ENCODE data around the gene SH3GLB1. TPM values are rescaled to one million over a fixed set of nuclear protein-coding genes. Genes with fewer than 3 reads are reported as not detected.

SH3GLB1 gene
- total RNA-seq, 6 donors from 2014 or later: 23.9 to 94.6 (median 62.0) TPM

GRCh38 chr1:86750530-86750929, 46.2 kb downstream of the SH3GLB1 start:
- Histone ChIP-seq H3K36me3 (peaks cover 0 to 8% (median under 1%) of the 10 kb centered on the region in 4 donors), H3K27me3 (no peaks in the 10 kb centered on the region), H3K27ac (no peak overlapping the region), H3K4me3 (no peak overlapping the region), H3K9me3 (no peaks in the 10 kb centered on the region), H3K4me1 (no peaks in the 10 kb centered on the region)
- 88 to 90% methylated on average over 5 of the region's 5 CpGs for WGBS, 2 donors
- DNase-seq (no peak), ATAC-seq (ENCODE audit: low FRiP score in 2 of 2) (no peak)
- TF ChIP-seq EP300 (IDR thresholded peaks at IDR 0.05): no peak
- no peak for TF ChIP-seq POLR2A (IDR thresholded peaks at IDR 0.05)
- TF ChIP-seq POLR2AphosphoS5 (IDR thresholded peaks at IDR 0.05): no peak
- no peak for TF ChIP-seq CTCF (IDR thresholded peaks at IDR 0.05)

- TF ChIP-seq POLR2A (IDR thresholded peaks at IDR 0.05): no peak
- no peak for TF ChIP-seq POLR2AphosphoS5 (IDR thresholded peaks at IDR 0.05)
- TF ChIP-seq CTCF (IDR thresholded peaks at IDR 0.05): no peak
- no peak for TF ChIP-seq EP300 (IDR thresholded peaks at IDR 0.05)
- ATAC-seq (ENCODE audit: low FRiP score in 2 of 2) (no peak), DNase-seq (no peak)
- H3K36me3 ChIP-seq: no peaks in the 10 kb centered on the region
- no peaks in the 10 kb centered on the region for H3K9me3 ChIP-seq
- H3K4me3 ChIP-seq: no peak overlapping the region
- H3K27me3 ChIP-seq: no peaks in the 10 kb centered on the region
- no peak overlapping the region for H3K27ac ChIP-seq
- peaks cover 0 to 3% (median 0%) of the 10 kb centered on the region in 4 donors for H3K4me1 ChIP-seq
- WGBS, 2 donors: 89 to 91% methylated on average over 6 of the region's 6 CpGs
These were observed 47.5 kb downstream of the SH3GLB1 start for GRCh38 chr1:86751923-86752322.

- peaks cover 0 to 3% (median 0%) of the 10 kb centered on the region in 4 donors for H3K4me1 ChIP-seq
- no peak overlapping the region for H3K4me3 ChIP-seq
- H3K27ac ChIP-seq: no peak overlapping the region
- no peaks in the 10 kb centered on the region for H3K9me3 ChIP-seq
- TF ChIP-seq CTCF (IDR thresholded peaks at IDR 0.05) (no peak), EP300 (IDR thresholded peaks at IDR 0.05) (no peak)
- H3K36me3 ChIP-seq: no peaks in the 10 kb centered on the region
- no peak for ATAC-seq (ENCODE audit: low FRiP score in 2 of 2)
- H3K27me3 ChIP-seq: no peaks in the 10 kb centered on the region
- no peak for DNase-seq
These were observed 49.3 kb downstream of the SH3GLB1 start for GRCh38 chr1:86753700-86754099.

GRCh38 chr1:86754265-86754974, 50.0 kb downstream of the SH3GLB1 start:
- TF ChIP-seq POLR2AphosphoS5 (IDR thresholded peaks at IDR 0.05) (no peak), POLR2A (IDR thresholded peaks at IDR 0.05) (no peak), CTCF (IDR thresholded peaks at IDR 0.05) (no peak), EP300 (IDR thresholded peaks at IDR 0.05) (no peak)
- H3K4me3 ChIP-seq: no peak overlapping the region
- 82 to 83% methylated on average over 4 of the region's 4 CpGs for WGBS, 2 donors
- peaks cover 0 to 3% (median 0%) of the 10 kb centered on the region in 4 donors for H3K4me1 ChIP-seq
- H3K27ac ChIP-seq: no peak overlapping the region
- DNase-seq (no peak), ATAC-seq (ENCODE audit: low FRiP score in 2 of 2) (no peak)
- no peaks in the 10 kb centered on the region for H3K27me3 ChIP-seq
- H3K9me3 ChIP-seq: no peaks in the 10 kb centered on the region
- H3K36me3 ChIP-seq: no peaks in the 10 kb centered on the region

DNA sequence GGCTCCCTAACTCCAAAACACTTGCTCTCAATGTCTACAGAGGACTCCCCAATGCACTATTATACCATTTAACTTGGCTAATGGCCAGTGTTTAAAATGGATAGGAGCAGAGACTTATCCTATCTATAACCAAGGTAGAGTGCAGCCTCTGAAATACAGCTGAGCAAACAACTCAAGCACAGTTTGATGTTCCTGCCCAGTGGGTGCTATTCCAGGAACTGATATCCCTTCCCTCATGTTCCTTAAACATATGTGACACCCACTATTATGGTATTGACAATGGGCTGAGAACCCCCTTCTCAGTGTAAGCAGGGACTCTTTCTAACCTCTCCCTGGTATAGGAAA, 51.7 kb downstream of the SH3GLB1 start:
- DNase-seq (no peak), ATAC-seq (ENCODE audit: low FRiP score in 2 of 2) (no peak)
- Histone ChIP-seq H3K9me3 (no peaks in the 10 kb centered on the region), H3K36me3 (no peaks in the 10 kb centered on the region), H3K4me1 (peaks cover 0 to 3% (median 0%) of the 10 kb centered on the region in 4 donors), H3K27ac (no peak overlapping the region), H3K4me3 (no peak overlapping the region), H3K27me3 (no peaks in the 10 kb centered on the region)
- TF ChIP-seq CTCF (IDR thresholded peaks at IDR 0.05) (no peak), POLR2A (IDR thresholded peaks at IDR 0.05) (no peak), POLR2AphosphoS5 (IDR thresholded peaks at IDR 0.05) (no peak), EP300 (IDR thresholded peaks at IDR 0.05) (no peak)
